NCI-H82 treated with DMSO at 0.1 percent for 48 hours (cell line): ENCODE results near the gene GRIP2.

Experiments
- DNase-seq: peaks from one replicate; lab custom pipeline; 2025; ENCODE audit not compliant: unreplicated experiment; lab: John Stamatoyannopoulos, UW

GRIP2 gene

DNA sequence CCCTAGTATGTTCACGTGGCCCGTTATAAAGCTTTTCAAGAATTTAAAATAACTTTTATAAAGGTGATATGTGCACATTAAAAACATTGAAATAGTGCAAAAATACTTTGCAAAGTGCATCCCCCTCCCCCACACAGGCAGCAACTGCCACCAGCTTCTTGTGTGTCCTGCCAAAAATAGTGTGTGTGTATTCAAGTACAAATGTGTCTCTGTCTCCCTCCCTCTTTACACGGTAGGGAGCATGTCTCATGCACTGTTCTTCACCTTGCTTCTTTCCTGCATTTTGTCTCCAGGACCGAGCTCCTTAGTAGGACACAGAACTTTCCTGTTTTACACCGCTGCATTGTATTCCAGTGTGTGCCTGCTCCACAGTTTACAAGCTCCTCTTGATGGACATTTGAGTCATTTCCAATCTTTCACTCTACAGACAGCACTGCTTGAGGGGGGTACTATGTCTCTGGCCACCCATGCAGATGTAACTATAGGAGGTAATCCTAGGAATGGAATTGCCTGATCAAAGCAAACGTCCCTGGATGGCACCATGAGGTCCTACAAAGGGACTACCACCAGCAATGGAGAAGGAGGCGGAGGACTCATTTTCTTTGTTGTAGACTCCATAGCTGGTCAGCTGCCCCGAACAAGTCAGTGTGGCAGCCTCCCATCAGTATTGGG lies 85.4 kb downstream of the GRIP2 start:
- DNase-seq, result no peak

DNA sequence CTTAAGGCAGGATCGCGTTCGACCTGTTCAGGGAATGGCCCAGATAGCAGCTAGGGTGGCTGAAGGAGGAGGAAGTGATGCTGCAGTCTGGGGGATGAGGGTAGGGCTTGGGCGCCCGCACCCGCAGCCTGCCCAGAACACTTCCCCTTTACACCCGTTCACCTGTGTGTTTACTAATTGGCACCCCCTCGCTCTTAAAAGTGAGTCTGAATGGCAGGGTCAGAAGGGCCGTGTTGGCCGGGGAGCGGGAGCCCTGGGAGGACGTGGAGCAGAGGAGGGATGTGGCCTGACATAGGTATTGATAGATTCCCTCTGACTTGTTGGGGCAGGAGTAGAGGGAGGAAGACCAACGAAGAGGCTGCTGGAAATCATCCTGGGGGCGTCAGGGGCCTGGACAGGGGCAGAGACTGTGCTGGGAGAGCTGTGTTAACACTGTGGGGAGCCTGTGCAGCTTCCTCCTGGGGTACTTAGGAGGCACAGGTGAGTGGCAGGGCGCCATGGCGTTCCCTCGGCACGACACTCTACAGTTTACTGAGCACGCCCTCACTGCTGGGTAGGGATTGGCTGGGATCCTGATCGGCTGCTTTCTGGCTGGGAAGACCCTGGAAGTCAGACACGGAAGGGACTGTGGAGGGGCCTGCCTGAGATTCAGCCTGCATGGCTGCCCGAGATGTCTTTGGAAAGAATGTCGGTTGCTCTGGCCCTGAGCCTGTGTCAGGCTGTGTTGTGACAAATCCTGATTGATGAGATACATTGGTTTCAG lies 86.1 kb downstream of the GRIP2 start:
- no peak for DNase-seq

DNA sequence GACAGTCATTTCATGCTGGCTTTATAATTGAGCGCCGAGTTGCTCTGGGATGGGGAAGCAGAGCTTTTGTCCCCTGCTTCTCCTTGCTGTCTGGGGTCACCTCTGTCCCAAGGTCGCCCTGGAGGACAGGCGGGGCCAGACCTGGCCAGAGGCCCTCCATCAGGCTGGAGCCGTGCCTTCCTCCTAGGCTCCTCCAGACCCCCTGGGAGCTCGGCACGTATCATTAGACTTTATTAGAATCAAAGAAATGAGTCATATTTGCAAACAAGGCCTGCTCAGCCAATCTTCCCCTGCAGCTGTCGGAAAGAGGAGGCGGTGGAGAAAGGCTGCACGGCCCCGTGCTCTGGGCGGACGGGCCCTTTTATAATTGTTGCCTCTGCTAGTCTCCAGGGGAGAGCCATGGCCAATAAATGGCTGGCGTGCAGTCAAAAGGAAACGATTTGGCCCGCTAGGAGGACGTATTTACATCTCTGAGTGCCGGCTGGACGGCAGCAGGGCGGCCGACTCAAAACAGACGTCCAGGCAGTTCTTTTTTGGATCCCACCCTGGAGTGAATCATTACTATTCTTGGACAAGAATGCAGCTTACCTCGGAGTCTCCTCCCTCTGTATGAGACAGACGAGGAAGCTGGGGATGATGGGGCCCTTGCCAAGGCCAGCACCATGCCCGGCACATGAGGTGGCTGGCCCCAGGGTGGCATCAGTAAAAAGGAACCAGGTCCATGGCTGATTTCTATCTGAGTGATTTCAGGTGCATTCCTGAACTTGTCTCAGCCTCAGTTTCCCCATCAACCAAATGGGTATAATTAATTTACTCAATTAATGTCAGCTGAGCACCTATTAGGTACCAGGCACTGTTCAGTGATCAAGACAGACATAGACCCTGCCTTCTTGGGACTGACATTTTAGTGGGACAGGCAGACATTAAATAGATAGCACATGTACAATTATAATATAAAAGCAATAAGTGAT lies 87.1 kb downstream of the GRIP2 start:
- no peak for DNase-seq

DNA sequence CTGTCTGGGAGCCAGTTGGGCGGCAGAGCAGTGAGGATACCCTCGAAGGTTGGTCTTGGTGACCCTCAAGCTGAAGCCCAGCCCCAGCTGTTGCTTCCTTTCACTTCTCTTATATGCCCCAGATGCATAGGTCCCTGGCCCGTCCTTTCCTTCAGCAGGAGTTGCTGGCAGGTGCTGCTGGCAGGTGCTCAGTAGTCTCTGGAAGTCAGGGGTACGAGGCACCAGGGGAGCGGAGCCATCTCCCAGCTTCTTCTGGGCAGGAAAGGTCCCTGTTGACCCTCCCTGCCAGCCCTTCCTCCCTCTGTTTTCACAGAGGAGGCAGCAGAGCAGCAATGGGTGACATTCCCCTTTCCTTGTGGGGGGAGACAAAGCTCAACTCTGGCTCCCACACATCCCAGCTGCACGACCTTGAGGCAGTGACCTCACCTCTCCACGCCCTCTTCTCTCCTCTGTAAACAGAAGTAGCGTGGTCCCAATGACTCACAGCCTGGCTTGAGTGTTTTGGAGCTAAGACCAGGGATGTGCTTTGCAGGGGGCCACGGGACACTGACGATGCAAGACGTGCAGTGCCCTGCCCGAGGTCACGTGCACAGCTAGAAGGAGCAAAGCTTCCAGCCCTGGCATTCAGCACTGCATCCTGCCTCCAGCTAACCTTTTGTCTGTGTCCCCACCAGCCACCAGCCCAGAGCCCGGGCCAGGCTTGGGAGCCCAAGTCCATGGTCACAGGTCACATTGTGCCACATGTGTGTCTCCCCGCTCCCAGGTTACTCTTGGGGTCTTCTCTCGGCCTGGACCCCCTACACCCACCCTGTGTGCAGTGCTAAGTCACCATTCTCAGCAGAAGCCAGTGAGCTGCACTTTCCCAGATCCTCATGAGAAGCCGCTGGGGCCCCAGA lies 88.0 kb downstream of the GRIP2 start:
- no peak for DNase-seq

DNA sequence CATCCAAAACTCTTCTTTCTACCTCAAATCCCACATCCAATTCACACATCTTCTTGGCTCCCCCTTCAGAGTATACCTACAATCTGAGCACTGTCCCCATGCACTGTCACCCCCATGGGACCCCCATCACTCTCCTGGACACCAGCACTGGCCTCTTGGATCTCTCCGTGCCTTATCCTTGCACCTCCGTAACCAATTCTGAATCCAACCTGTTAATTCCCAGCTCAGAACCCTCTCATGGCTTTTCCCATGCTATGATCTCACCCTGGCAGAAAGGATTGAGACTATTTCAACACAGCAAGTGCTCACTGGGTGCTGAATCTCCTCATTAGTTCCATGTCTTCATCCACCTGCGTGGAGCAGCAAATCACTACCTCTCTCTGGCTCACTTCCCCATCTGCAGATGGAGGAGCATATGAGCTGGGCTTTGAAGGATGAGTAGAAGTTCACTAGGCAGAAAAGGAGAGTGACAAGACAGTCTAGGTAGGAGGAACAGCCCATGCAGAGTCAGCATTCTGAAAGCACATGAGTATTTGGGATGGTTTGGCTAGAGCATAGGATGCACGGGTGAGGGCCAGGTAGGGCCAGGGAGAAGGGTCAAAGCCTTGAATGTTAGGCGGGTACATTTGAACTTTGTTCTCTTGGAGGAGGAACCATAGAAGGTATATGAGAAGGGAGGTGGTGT lies 89.1 kb downstream of the GRIP2 start:
- no peak for DNase-seq

DNA sequence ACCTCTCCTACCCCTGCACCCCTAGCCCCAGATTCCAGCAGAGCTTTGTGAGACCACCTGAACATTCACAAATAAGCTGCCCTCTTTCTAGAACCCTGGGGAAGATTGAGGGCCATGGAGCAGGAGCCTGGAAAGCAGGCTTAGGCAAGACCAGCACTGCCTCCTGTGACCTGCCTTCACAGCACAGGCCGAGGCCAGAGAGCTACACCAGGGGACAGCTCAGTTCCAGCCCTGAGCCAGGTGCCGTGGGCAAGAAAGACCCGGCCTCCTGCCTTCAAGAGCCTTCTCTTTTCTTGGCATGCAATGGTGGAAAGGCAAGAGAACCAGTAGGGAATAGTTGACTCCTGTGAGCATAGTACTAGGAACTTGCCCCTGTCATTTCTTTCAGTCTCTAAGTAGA lies 89.6 kb downstream of the GRIP2 start:
- no peak for DNase-seq

DNA sequence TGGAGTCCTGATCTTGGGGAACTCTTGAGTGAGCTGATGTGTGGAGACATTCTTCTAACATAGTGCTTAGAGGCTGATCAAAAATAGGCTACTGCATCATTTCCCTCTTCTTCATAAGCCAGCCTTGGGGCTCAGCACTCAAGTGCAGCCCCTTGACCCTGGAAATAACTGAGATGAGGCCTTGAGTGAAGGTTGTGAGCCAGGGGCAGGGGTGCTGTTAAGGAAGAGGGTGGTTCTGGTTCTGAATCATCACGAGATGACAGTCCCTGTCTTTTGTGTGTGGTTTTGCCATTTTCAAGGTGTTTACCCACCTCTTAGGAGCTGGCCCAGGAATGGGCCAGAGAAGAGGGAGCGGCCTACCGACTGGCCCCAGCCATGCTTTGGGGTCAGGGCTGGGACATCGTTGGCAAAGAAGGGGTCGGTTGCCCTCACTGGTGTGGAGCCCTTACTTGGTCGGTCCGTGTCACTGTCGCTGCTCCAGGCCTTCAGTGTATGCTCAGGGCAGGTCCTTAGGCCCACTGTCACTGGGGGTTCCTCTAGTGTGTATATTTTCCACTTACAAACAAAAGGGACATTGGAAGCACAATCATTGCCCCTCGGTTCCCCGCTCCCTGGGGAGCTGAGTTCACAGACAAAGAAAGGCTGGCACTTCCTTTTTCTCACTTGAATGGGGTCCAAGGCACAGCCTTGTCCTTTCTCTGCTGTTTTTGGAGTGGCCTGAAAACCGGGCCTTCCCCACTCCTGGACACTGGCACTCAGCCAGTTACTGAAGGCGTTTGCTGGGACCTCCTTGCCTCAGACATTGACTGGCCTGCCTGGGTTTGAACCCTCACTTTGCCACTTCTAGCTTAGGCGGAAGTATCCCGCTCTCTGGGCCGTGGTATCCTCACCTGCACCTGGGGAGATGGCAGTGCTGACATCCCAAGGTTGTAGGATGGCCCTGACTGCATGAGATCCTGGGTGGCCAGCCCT lies 91.1 kb downstream of the GRIP2 start:
- DNase-seq, result no peak

DNA sequence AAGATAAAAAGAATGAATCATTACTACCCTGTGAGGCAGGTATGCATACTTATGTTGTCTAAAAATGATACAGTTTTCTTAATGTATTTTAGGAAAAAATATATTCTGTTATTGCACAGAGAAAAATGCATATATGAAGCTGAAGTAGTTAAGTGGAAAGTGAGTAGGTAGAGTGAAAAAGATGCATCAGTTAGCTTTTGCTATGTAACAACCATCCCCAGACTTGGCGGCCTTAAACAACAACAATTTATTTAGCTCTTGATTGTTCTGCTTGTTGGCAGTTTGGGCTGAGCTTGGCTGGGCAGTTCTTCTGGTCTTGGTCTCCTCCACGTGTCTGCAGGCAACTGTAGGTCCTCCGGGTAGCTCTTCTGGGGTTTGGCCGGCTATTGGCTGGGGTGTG lies 92.1 kb downstream of the GRIP2 start:
- DNase-seq, result no peak

DNA sequence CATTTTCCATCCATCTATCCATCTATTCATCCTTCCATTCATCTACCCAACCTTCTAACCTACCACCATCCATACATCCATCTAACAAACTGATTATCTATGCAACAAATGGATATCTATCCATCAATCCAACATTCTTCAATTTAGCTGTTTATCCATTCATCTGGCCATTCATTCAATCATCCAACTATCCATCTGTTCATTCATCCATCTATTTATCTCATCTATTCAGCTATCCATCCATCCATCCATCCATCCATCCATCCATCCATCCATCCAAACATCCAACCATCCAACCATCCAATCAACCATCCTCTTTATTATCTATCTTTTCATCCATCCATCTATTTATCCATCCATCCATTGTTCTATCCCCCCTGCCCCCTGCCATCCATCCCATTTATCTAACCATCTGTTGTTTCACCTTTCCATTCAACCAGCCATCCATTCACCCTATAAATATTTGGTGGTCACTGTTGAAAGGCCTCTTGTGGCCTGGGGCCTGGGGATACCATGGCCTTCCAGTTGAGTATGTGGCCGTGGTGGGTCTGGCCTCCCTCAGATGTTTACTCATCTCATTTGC lies 93.1 kb downstream of the GRIP2 start:
- no peak for DNase-seq

DNA sequence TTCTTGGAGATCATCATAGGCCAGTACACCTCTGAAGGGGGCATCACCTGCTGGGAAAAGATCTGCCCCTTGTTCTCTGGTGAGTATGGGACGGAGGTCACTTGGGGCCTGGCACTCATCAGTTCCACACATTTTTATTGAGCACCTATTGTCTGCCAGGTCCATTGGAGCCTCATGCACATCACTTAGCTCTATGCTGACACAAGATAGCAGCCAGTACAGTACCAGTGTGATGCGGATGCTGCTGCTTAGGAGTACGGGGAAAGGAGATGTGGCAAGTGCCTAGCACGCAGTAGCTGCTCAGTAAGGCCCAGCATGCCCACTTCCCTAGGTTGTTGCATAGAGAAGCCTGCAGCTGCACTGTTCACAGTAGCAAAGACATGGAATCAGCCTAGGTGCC lies 94.4 kb downstream of the GRIP2 start:
- DNase-seq, result no peak

DNA sequence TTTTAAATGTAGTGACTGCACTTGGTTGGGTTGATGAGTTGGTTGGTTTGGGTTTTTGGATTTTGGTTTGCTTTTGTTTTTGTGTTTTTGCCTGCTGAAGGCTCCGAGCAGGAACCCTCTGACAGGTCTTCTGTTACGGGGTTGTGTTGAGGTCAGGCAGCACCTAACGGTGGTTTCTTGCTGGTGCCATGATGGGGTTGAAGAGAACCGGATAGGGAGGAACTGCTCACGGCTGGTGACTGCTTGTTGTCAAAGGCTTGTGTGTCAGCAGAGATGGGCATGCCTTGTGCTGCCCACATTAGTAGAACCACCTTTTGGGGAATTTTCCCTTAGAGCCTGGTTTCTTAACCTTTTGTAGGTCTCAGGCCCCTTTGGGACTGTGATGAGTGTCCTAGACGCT lies 95.8 kb downstream of the GRIP2 start:
- DNase-seq, result no peak

DNA sequence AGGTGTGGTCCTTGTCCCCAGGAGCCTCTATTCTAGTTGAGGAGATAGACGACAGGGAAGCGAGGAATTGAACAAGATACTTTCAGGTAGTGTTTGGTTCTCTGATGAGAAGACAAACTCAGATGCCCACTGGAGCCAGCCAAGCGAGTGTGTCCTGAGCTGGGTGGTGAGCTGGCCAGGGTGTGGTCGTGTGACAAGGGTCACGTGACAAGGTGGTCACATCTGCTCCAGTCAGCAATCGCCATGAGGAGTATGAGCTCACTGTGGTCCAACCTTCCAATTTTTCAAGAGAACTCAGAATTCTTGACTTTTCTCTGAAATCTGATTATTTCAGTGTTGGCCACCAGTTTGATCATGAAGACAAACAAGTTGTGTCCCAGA lies 98.2 kb downstream of the GRIP2 start:
- no peak for DNase-seq

DNA sequence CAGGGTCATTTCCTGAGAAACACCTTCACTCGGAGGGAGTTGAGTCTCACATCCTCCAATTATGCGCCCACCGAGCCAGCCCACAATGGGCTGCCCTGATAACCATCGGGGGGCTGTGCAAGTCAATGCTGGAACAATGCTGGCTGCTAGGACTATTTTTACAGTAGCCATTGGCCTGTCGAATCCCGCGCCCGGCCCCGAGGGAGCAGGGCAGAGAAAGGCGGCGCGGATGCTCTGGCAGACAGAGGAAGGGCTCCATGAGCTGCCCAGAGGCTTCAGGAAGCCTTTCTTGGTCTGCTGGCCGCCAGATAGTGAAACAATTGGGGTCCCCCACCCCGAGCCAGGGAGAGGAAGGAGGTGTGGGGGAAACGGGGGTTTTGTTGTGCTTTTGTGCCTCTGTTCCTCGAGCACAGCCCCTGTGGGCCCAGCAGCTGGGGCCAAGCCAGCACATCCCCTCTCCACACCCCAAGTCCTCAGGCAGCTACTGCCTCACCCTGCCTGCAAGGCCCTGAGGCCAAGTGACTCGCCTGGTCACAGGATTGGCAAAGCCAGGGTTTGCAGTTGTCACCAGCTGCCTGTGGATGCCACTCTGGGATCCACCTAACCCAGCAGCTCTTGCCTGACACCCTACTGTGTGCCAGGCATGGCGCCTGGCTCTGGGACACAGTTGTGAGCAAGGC lies 98.8 kb downstream of the GRIP2 start:
- DNase-seq, result no peak

DNA sequence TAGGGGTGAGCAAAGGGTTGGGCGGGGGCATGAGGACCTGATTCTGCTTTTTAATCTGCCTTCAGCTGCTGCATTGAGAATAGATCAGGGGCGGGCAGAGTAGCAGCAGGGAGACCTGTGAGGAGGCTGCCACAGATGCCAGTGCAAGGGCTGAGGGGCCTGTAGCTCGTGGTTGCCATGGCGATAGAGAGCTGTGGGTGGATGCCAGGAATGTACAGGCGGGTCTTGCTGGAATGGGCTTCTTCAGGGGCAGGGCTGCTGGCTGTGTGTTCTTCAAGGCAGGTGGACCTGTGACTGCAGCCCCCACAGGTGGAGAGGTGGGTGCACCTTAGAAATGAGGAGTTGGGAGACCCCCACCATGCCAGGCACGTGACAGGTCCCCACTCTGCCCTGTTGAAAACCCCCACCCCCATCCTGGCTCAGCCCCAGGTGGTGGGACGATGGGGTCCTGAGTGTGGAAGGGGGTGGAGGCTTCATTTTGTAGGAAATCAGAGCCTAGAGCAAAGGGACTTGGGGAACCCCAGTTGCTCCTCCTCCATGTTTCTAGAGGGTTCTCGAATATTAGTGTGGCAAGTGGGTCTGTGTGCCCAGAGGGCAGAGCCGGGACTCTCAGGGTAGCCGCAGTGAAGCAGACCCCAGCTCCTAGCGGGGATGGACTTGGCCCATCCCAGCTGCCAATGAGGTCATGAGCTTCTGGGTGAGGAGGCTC lies 99.5 kb downstream of the GRIP2 start:
- no peak for DNase-seq

DNA sequence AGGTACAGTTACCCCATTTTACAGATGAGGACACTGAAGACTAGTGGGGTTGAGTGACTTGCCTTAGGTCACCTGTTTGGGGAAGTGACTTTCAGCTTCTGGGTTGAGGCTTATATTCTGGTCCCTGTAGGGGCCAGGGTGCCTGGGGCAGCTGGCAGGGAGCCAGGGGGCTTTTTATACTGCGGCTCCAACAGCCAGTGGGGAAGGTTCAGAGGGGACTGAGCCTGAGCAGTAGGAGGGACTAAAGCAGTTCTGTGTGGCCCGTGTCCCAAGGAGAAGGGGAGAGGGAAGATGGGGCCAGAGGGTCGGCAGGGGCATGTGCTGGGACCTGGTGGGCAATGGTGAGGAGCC lies 100.0 kb downstream of the GRIP2 start:
- no peak for DNase-seq

DNA sequence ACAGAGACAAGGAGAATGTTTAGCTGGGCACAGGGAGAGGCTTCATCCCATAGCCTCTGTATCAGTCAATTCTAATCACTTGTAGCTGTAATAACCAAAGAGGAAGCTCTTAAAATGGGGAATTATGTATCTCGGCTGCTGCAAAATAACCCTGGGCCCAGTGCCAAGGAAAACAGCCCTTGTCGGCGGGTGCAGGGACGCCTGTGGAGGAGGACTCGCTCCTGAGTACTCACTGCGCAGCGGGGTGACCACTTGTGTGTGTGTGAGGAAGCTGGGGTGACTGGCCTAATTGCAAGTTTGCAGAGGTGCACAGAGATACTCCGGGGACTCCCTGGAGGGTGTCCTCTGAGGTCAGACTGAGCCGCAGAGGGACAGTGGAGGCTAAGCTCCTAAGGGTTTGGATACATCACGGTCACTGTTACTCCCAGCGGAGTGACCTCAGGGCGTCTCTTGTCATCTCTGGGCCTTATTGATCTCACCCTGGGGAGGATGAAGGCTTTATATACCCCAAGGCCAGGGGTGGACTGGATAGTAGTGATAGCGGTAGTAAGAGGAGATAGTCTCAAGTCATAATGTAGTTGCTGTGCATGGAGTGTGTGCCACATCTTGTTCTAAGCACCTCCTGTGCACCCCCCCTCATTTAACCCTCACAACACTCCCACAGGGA lies 100.5 kb downstream of the GRIP2 start:
- DNase-seq, result no peak
